HCT116 (cell line): ENCODE measurements around the gene ARMC2. TPM values are rescaled to one million over a fixed set of nuclear protein-coding genes. Genes with fewer than 3 reads are reported as not detected.

Experiments
- ATAC-seq: fragments of 200-7000 bp; cut with Tn5 transposase; 2 replicates; pipeline ENCODE4 v1.9.1; 2020; ENCODE audit warnings: mild to moderate bottlenecking, moderate library complexity
- BruUV-seq: library from RNA; stranded (reverse); fragments of 400-500 nt; replicated peaks from 2 replicates; lab custom pipeline; 2021; lab: Mats Ljungman, UMichigan
- CTCF ChIA-PET: fragments of 300-600 bp; sonication (Branson Sonifier 250); formaldehyde crosslinking; loops from one replicate; lab custom pipeline; 2021; ENCODE audit warnings: antibody characterized with exemption; lab: Charles Lee
- POLR2A ChIA-PET: fragments of 300-600, 350-600 bp; sonication (Branson Sonifier 250); formaldehyde crosslinking; loops from one replicate; lab custom pipeline; 2021; ENCODE audit warnings: antibody characterized with exemption; lab: Charles Lee
- RAD21 ChIA-PET, 2 experiments: fragments of 300-600 bp; sonication (Branson Sonifier 250); formaldehyde crosslinking; loops; one replicate each; lab custom pipeline; 2023; ENCODE audit warnings: low total read pairs in 2 of 2; ENCODE audit not compliant: uncharacterized antibody in 2 of 2, unreplicated experiment in 2 of 2, low non-redundant PET in 1 of 2; lab: Charles Lee
- DNase-seq: peaks from one replicate; pipeline ENCODE4 v3.0.0-alpha.2; 2010; ENCODE audit warnings: low read depth, low spot score
- H2AFZ ChIP-seq: fragments of 200-600 bp; shearing (Covaris generic), sonication (generic); 2 replicates; pipeline ENCODE4 v1.6.1; 2017; ENCODE audit warnings: low read depth, mixed run types, mixed read lengths, antibody characterized with exemption, low read length; ENCODE audit not compliant: poor library complexity, severe bottlenecking
- H3K27ac ChIP-seq: 2 replicates; pipeline ENCODE4 v1.5.1; 2012; ENCODE audit warnings: low read depth, low read length
- H3K27me3 ChIP-seq: fragments of 200-600 bp; sonication (generic); 2 replicates; pipeline ENCODE4 v1.6.1; 2016; ENCODE audit warnings: mixed run types, low read length, mixed read lengths; ENCODE audit not compliant: insufficient read depth
- H3K36me3 ChIP-seq, 2 experiments: fragments of 200-500 bp in 1 of 2; fragments of 200-600 bp in 1 of 2; sonication (Bioruptor generic) in 1 of 2; sonication (generic) in 1 of 2; 2 replicates each; pipeline versions ENCODE4 v1.5.1 to v1.6.1; 2014 to 2016; ENCODE audit warnings: low read length in 2 of 2, inconsistent platforms in 1 of 2, mixed read lengths in 1 of 2, mixed run types in 1 of 2; ENCODE audit not compliant: insufficient read depth in 2 of 2, control insufficient read depth in 1 of 2
- H3K4me1 ChIP-seq, 2 experiments: fragments of 200-600 bp in 1 of 2; sonication (generic) in 1 of 2; 2 replicates each; pipeline versions ENCODE4 v1.5.1 to v1.6.1; 2012 to 2017; ENCODE audit warnings: low read length in 2 of 2, inconsistent platforms in 1 of 2, mild to moderate bottlenecking in 1 of 2, mixed read lengths in 1 of 2, mixed run types in 1 of 2, moderate library complexity in 1 of 2; ENCODE audit not compliant: insufficient read depth in 2 of 2, control insufficient read depth in 1 of 2
- H3K4me2 ChIP-seq: fragments of 200-600 bp; sonication (generic); 2 replicates; pipeline ENCODE4 v1.6.1; 2017; ENCODE audit warnings: mixed run types, low read length, mixed read lengths
- H3K4me3 ChIP-seq, 2 experiments: fragments of 200-600 bp in 1 of 2; sonication (generic) in 1 of 2; replicated peaks in 1 of 2; 2 replicates each; pipeline ENCODE4 v1.5.1; 2011 to 2016; ENCODE audit warnings: low read length in 2 of 2, control low read depth in 1 of 2, low read depth in 1 of 2, mild to moderate bottlenecking in 1 of 2, mixed read lengths in 1 of 2, mixed run types in 1 of 2
- H3K79me2 ChIP-seq: fragments of 200-600 bp; sonication (generic); 2 replicates; pipeline ENCODE4 v1.6.1; 2017; ENCODE audit warnings: mild to moderate bottlenecking, mixed run types, low read length, moderate library complexity, mixed read lengths; ENCODE audit not compliant: insufficient read depth
- H3K9ac ChIP-seq: fragments of 200-600 bp; sonication (generic); 2 replicates; pipeline ENCODE4 v1.6.1; 2016; ENCODE audit warnings: low read length, mixed read lengths
- H3K9me2 ChIP-seq: fragments of 200-600 bp; sonication (generic), shearing (Covaris generic); 2 replicates; pipeline ENCODE4 v1.6.1; 2017; ENCODE audit warnings: mixed run types, mild to moderate bottlenecking, moderate library complexity; ENCODE audit not compliant: insufficient read depth
- H3K9me3 ChIP-seq, 2 experiments: fragments of 200-500 bp in 1 of 2; fragments of 200-600 bp in 1 of 2; sonication (Bioruptor generic) in 1 of 2; sonication (generic) in 1 of 2; 2 replicates each; pipeline ENCODE4 v1.6.1; 2014 to 2017; ENCODE audit warnings: low read length in 2 of 2, mixed read lengths in 2 of 2, inconsistent platforms in 1 of 2, low read depth in 1 of 2, mild to moderate bottlenecking in 1 of 2, mixed run types in 1 of 2, moderate library complexity in 1 of 2; ENCODE audit not compliant: control insufficient read depth in 1 of 2, insufficient read depth in 1 of 2
- H4K20me1 ChIP-seq: fragments of 200-600 bp; sonication (generic), shearing (Covaris generic); 2 replicates; pipeline ENCODE4 v1.6.1; 2017; ENCODE audit warnings: mixed run types, mild to moderate bottlenecking, moderate library complexity; ENCODE audit not compliant: insufficient read depth
- EGR1 ChIP-seq: IDR thresholded peaks from 2 replicates; pipeline ENCODE4 v1.6.1; 2012; ENCODE audit warnings: low read depth
- EZH2phosphoT487 ChIP-seq: fragments of 200-600 bp; IDR thresholded peaks from 2 replicates; pipeline ENCODE4 v1.6.1; 2018; ENCODE audit warnings: antibody characterized with exemption, borderline replicate concordance
- FOSL1 ChIP-seq: IDR thresholded peaks from 2 replicates; pipeline ENCODE4 v1.6.1; 2012; ENCODE audit warnings: low read depth
- JUND ChIP-seq: IDR thresholded peaks from 2 replicates; pipeline ENCODE4 v1.6.1; 2012
- POLR2AphosphoS5 ChIP-seq: IDR thresholded peaks from 2 replicates; pipeline ENCODE4 v1.6.1; 2011; ENCODE audit warnings: mild to moderate bottlenecking, low read depth, low read length, moderate library complexity
- SIN3A ChIP-seq: IDR thresholded peaks from 2 replicates; pipeline ENCODE4 v1.6.1; 2012; ENCODE audit warnings: low read depth
- SP1 ChIP-seq: IDR thresholded peaks from 2 replicates; pipeline ENCODE4 v1.6.1; 2012; ENCODE audit warnings: low read depth
- SRF ChIP-seq: IDR thresholded peaks from 2 replicates; pipeline ENCODE4 v1.6.1; 2012; ENCODE audit warnings: low read depth
- ZFX ChIP-seq: fragments of 450-650 bp; IDR thresholded peaks from 2 replicates; pipeline ENCODE4 v1.6.1; 2017
- intact Hi-C: fragments of 100-400 bp; cut with micrococcal nuclease; formaldehyde crosslinking; loops from 2 replicates; pipeline ENCODE4 v1.10.0; 2022
- total RNA-seq: library from RNA; stranded (reverse); gene quantifications from one replicate; pipeline ENCODE4 v1.2.1, GENCODE V29; 2021; ENCODE audit not compliant: unreplicated experiment

Gene ARMC2
- total RNA-seq, 1 experiment from 2014 or later = 3.6 TPM

DNA sequence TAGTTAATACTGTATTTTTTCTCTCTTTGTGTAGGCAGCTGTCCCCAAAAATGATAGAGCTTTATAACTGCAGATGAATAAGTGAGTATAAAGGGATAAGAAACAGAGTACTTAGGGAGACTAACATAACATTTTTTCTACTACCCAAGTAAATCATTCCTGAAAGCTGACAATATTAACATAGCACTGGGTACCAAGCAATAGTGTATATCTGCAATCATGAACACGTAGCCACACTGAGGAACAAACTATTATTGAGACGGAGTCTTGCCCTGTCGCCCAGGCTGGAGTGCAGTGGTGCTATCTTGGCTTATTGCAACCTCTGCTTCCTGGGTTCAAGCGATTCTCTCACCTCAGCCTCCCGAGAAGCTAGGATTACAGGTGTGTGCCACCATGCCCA is 140.5 kb downstream of the ARMC2 start:
- POLR2A ChIA-PET = no interaction called here

DNA sequence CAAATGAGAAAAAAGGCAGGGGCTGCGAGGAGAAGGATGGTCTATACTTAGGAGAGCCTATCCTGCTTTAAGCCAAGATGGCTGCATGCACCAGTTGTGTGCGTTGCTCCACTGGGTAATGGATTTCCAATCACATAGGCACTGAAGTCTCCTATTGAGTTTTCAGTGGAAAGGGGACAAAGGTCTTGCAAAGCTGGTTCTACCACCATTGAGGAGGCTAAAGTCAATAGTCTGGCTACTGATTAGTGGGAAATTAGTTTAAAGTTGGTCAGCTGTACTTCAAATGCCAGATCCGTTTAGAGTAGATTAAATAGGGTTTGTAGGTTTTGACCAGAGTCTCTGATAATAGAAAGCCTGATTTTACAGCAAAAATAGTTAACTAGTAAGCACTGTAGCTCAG is 141.5 kb downstream of the ARMC2 start:
- no peaks in the 10 kb centered on the region for H3K27me3 ChIP-seq
- peaks cover 0 to 7% of the 10 kb centered on the region in 2 experiments; a peak in 1 of 4 replicates for H3K36me3 ChIP-seq
- H3K9me2 ChIP-seq = no peaks in the 10 kb centered on the region
- H3K4me2 ChIP-seq = no peak overlapping the region
- POLR2A ChIA-PET = no interaction called here
- no peaks in the 10 kb centered on the region for H3K79me2 ChIP-seq
- CTCF ChIA-PET = no interaction called here
- TF ChIP-seq FOSL1 (no peak), ZFX (no peak), SRF (no peak)
- H3K9ac ChIP-seq = no peak overlapping the region
- no peak overlapping the region for H3K4me3 ChIP-seq
- no peaks in the 10 kb centered on the region for H4K20me1 ChIP-seq
- H3K27ac ChIP-seq = no peak overlapping the region
- H2AFZ ChIP-seq = no peak overlapping the region
- intact Hi-C loops = no loop called here
- H3K4me1 ChIP-seq = no peaks in the 10 kb centered on the region
- no TSS peak for BruUV-seq
- RAD21 ChIA-PET = no interaction called here
- DNase-seq = no peak
- H3K9me3 ChIP-seq = no peaks in the 10 kb centered on the region
- ATAC-seq = no peak

More for the DNA sequence above, 140.5 kb downstream of the ARMC2 start:
- ATAC-seq (no peak), DNase-seq (no peak)
- no peak overlapping the region for H3K4me2 ChIP-seq
- no peaks in the 10 kb centered on the region for H3K4me1 ChIP-seq
- H2AFZ ChIP-seq = no peak overlapping the region
- H3K9me2 ChIP-seq = no peaks in the 10 kb centered on the region
- H3K9me3 ChIP-seq = no peaks in the 10 kb centered on the region
- H3K36me3 ChIP-seq = peaks cover 0 to 7% of the 10 kb centered on the region in 2 experiments; a peak in 1 of 4 replicates
- H3K27ac ChIP-seq = no peak overlapping the region
- H4K20me1 ChIP-seq = no peaks in the 10 kb centered on the region
- TF ChIP-seq SIN3A (no peak), FOSL1 (no peak), EZH2phosphoT487 (no peak), JUND (no peak), EGR1 (no peak), SP1 (no peak), POLR2AphosphoS5 (no peak), ZFX (no peak)
- no peak overlapping the region for H3K4me3 ChIP-seq
- CTCF ChIA-PET = no interaction called here
- no peaks in the 10 kb centered on the region for H3K27me3 ChIP-seq
- H3K9ac ChIP-seq = no peak overlapping the region
- no TSS peak for BruUV-seq
- H3K79me2 ChIP-seq = no peaks in the 10 kb centered on the region
- intact Hi-C loops = no loop called here
- RAD21 ChIA-PET = no interaction called here
